ENCODE data around the gene CTAGE6.
"Not testable (repeated sequence)": the region's sequence is repeated elsewhere in the genome, so short reads cannot be mapped to it uniquely, and the experiment has no call there.

Gene CTAGE6

DNA sequence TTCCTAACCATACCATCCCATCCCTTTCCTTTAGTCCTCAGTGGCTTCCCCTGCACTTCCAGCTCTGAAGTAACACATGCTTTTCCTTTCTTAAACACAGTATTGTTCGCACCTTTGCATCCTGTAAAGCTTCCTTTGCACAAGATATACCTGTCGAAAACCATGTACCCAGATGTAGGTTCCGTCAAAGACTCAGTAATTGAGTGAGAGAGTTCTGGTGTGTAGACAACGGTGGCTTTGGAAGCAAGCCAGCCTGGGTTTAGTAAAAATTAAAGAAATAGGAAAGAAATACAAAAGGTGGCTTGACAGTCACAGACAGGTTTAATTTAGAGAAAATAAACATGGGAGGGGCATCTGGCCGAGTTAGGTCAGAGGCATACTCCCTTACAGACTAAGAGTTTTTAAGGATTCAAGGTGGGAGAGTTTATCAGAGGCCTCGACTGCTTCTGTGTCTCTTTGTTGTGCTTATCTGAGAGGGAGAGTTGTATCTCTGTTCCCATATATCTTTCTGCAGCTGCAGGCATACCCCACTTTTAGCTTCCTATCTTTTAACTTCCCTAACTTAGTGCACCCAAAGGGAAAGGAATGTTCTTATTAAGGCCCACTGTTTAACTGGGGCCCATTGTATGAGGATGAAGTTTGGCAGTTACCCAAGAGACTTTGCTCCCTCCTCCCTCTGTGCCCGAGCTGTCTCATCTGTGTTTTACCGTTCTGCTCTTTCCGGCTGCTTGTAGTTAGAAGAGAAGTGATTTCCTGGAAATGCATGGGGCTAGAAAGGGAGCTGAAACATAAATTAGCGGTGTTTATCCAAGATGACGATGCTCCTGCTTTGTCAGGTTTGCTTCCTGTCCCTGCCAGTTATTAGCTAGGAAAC lies 42.7 kb downstream of the CTAGE6 start:
- DNase-seq: not testable (repeated sequence)

- not testable (repeated sequence) for DNase-seq
These were observed 45.1 kb downstream of the CTAGE6 start for GRCh38 chr7:143712381-143712780.

GRCh38 chr7:143711727-143712324 lies 45.7 kb downstream of the CTAGE6 start:
- DNase-seq: not testable (repeated sequence)

DNA sequence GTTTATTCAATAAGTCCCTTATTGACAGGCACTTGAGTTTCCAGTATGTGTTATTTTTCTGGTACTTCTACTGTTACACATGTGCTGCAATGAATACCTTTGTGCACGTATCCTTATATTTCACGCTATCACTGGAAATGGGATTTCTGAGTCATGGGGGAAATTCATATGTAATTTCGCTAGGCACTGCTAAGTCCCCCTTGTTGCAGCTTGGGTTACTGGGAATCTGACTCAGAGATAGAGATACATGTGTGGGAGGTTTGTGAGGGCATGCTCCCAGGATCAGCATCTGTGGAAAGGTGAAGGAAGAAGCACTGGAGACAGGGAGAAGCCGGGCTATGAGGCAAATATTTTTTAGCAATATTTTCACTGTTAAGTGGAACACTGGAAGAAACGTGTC lies 47.6 kb downstream of the CTAGE6 start:
- not testable (repeated sequence) for DNase-seq

Measured in stimulated activated CD4-positive, alpha-beta T cell treated with anti-CD3 and anti-CD28 coated beads, Interleukin-4, amount 100 ng/mL, for 1 hour (primary cell).